Keratinocyte (primary cell): ENCODE measurements around the gene CCDC9.

ENCODE experiments used
- EZH2 ChIP-seq: IDR thresholded peaks from one replicate; pipeline ENCODE4 v1.6.1; 2012; ENCODE audit warnings: inconsistent platforms, mild to moderate bottlenecking, low read length, moderate library complexity
- TF ChIP-seq, protein P1 (sequence below), 3 experiments: IDR thresholded peaks in 1 of 3; conservative IDR thresholded peaks in 1 of 3; optimal IDR thresholded peaks in 1 of 3; 2 replicates in 2 of 3; 3 replicates in 1 of 3; pipeline versions ENCODE3 to v1.5.1; 2011; ENCODE audit warnings: low read length in 3 of 3, mild to moderate bottlenecking in 3 of 3, moderate library complexity in 2 of 3, control low read depth in 1 of 3, inconsistent platforms in 1 of 3; ENCODE audit not compliant: insufficient read depth in 2 of 3; ENCODE audit errors: extremely low read depth in 1 of 3

DNA sequence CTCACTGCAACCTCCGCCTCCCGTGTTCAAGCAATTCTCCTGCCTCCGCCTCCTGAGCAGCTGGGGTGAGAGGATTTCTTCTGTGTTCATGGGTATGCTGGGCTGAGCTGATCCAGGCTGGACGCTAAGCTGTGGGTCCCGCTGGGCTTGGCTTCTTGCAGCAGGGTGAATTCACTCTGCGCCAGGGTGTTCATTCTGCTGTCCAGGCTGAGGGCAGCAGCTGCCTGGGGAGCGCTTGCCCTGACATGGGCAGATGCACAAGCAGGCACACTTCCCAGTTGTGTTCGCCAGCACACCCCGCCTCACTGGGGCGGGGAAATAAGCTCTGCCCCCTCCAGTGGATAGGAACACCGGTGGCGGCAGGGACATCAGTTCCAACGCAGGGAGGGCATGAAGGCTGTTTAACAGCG is 11.0 kb downstream of the CCDC9 start:
- TF ChIP-seq, protein P1, sequence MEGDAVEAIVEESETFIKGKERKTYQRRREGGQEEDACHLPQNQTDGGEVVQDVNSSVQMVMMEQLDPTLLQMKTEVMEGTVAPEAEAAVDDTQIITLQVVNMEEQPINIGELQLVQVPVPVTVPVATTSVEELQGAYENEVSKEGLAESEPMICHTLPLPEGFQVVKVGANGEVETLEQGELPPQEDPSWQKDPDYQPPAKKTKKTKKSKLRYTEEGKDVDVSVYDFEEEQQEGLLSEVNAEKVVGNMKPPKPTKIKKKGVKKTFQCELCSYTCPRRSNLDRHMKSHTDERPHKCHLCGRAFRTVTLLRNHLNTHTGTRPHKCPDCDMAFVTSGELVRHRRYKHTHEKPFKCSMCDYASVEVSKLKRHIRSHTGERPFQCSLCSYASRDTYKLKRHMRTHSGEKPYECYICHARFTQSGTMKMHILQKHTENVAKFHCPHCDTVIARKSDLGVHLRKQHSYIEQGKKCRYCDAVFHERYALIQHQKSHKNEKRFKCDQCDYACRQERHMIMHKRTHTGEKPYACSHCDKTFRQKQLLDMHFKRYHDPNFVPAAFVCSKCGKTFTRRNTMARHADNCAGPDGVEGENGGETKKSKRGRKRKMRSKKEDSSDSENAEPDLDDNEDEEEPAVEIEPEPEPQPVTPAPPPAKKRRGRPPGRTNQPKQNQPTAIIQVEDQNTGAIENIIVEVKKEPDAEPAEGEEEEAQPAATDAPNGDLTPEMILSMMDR (optimal IDR thresholded peaks at IDR 0.05 in 1 of 3, IDR thresholded peaks at IDR 0.05 in 1 of 3, conservative IDR thresholded peaks at IDR 0.05 in 1 of 3; ENCODE audit: extremely low read depth in 1 of 3, insufficient read depth in 2 of 3, low read length in 3 of 3) = no peak
- no peak for TF ChIP-seq EZH2
